IMR-90 (cell line): ENCODE measurements around the gene CAMK2B. TPM values are rescaled to one million over a fixed set of nuclear protein-coding genes. Genes with fewer than 3 reads are reported as not detected.

ENCODE experiments used
- ATAC-seq: fragments of 200-7000 bp; cut with Tn5 transposase; 2 replicates; pipeline ENCODE4 v1.9.1; 2020; ENCODE audit warnings: low read depth, mild to moderate bottlenecking, moderate library complexity
- BruUV-seq: library from RNA; stranded (reverse); fragments of 400-500 nt; replicated peaks from 2 replicates; lab custom pipeline; 2021; lab: Mats Ljungman, UMichigan
- CTCF ChIA-PET: fragments of 300-600 bp; formaldehyde crosslinking; extraction: SDS; loops from one replicate; lab custom pipeline; 2021; ENCODE audit warnings: antibody characterized with exemption; lab: Yijun Ruan, JAX
- POLR2A ChIA-PET: fragments of 300-600 bp; sonication (Branson Sonifier 250); formaldehyde crosslinking; loops from one replicate; lab custom pipeline; 2022; ENCODE audit warnings: antibody characterized with exemption; ENCODE audit not compliant: unreplicated experiment; lab: Charles Lee
- DNase-seq: peaks from one replicate; pipeline ENCODE4 v3.0.0; 2013
- H2AFZ ChIP-seq: replicated peaks from 2 replicates; pipeline ENCODE3; 2013; ENCODE audit warnings: low read length, mild to moderate bottlenecking; ENCODE audit not compliant: poor library complexity
- H2AK5ac ChIP-seq: 2 replicates; pipeline ENCODE4 v1.6.1; 2013; ENCODE audit warnings: low read depth, low read length, inconsistent platforms
- H2AK9ac ChIP-seq: replicated peaks from 2 replicates; pipeline ENCODE3; 2013; ENCODE audit warnings: mild to moderate bottlenecking, low read depth, low read length, moderate library complexity; ENCODE audit not compliant: poor library complexity
- H2BK120ac ChIP-seq: 2 replicates; pipeline ENCODE4 v1.6.1; 2013; ENCODE audit warnings: low read depth, low read length, inconsistent platforms
- H2BK15ac ChIP-seq: 3 replicates; pipeline ENCODE4 v1.6.1; 2013; ENCODE audit warnings: low read depth, low read length, inconsistent platforms
- H2BK20ac ChIP-seq: 2 replicates; pipeline ENCODE4 v1.6.1; 2013; ENCODE audit warnings: low read depth, mild to moderate bottlenecking, inconsistent platforms, low read length, moderate library complexity
- H2BK5ac ChIP-seq: 2 replicates; pipeline ENCODE4 v1.6.1; 2013; ENCODE audit warnings: mild to moderate bottlenecking, low read depth, low read length, inconsistent platforms; ENCODE audit not compliant: poor library complexity, severe bottlenecking
- H3K14ac ChIP-seq: replicated peaks from 2 replicates; pipeline ENCODE4 v1.6.1; 2013; ENCODE audit warnings: low read depth, low read length, inconsistent platforms
- H3K18ac ChIP-seq: 2 replicates; pipeline ENCODE4 v1.6.1; 2013; ENCODE audit warnings: low read depth, low read length, control low read depth
- H3K23ac ChIP-seq: 2 replicates; pipeline ENCODE4 v1.6.1; 2013; ENCODE audit warnings: low read depth, low read length, inconsistent platforms
- H3K27ac ChIP-seq: 2 replicates; pipeline ENCODE4 v1.5.1; 2013; ENCODE audit warnings: mild to moderate bottlenecking, control low read depth, low read length; ENCODE audit not compliant: insufficient read depth
- H3K27me3 ChIP-seq: 2 replicates; pipeline ENCODE4 v1.6.1; 2013; ENCODE audit warnings: low read length; ENCODE audit not compliant: control insufficient read depth, insufficient read depth
- H3K36me3 ChIP-seq: 2 replicates; pipeline ENCODE4 v1.6.1; 2013; ENCODE audit warnings: low read length, mixed read lengths; ENCODE audit not compliant: control insufficient read depth, insufficient read depth
- H3K4ac ChIP-seq: 2 replicates; pipeline ENCODE4 v1.6.1; 2013; ENCODE audit warnings: low read depth, low read length, inconsistent platforms
- H3K4me1 ChIP-seq: 2 replicates; pipeline ENCODE4 v1.6.1; 2013; ENCODE audit warnings: low read length, mixed read lengths; ENCODE audit not compliant: control insufficient read depth, insufficient read depth
- H3K4me2 ChIP-seq: 2 replicates; pipeline ENCODE4 v1.6.1; 2013; ENCODE audit warnings: low read depth, mild to moderate bottlenecking, control low read depth, low read length, moderate library complexity
- H3K4me3 ChIP-seq: 2 replicates; pipeline ENCODE4 v1.5.1; 2013; ENCODE audit warnings: low read depth, mild to moderate bottlenecking, control low read depth, low read length, moderate library complexity; ENCODE audit not compliant: insufficient read depth
- H3K56ac ChIP-seq: 2 replicates; pipeline ENCODE4 v1.6.1; 2013; ENCODE audit warnings: low read length, inconsistent platforms; ENCODE audit not compliant: insufficient read depth; ENCODE audit errors: extremely low read depth
- H3K79me1 ChIP-seq, 2 experiments: 2 replicates each; pipeline ENCODE4 v1.6.1; 2013; ENCODE audit warnings: low read length in 2 of 2, inconsistent platforms in 1 of 2, low read depth in 1 of 2
- H3K9ac ChIP-seq: 2 replicates; pipeline ENCODE4 v1.6.1; 2013; ENCODE audit warnings: low read depth, low read length, control low read depth
- H3K9me1 ChIP-seq: 2 replicates; pipeline ENCODE4 v1.6.1; 2013; ENCODE audit warnings: low read length, inconsistent platforms; ENCODE audit not compliant: insufficient read depth
- H3K9me3 ChIP-seq: 2 replicates; pipeline ENCODE4 v1.6.1; 2013; ENCODE audit warnings: low read length; ENCODE audit not compliant: control insufficient read depth, insufficient read depth
- H4K20me1 ChIP-seq: 2 replicates; pipeline ENCODE4 v1.6.1; 2013; ENCODE audit warnings: low read length, inconsistent platforms; ENCODE audit not compliant: insufficient read depth
- H4K5ac ChIP-seq: 2 replicates; pipeline ENCODE4 v1.6.1; 2013; ENCODE audit warnings: mild to moderate bottlenecking, low read depth, low read length, control low read depth
- H4K8ac ChIP-seq, 2 experiments: 2 replicates each; pipeline ENCODE4 v1.6.1; 2013; ENCODE audit warnings: low read depth in 2 of 2, low read length in 2 of 2, control low read depth in 1 of 2, inconsistent platforms in 1 of 2
- H4K91ac ChIP-seq: 2 replicates; pipeline ENCODE4 v1.6.1; 2013; ENCODE audit warnings: low read depth, low read length, inconsistent platforms; ENCODE audit not compliant: insufficient read depth
- BHLHE40 ChIP-seq: fragments of 150-350 bp; IDR thresholded peaks from 2 replicates; pipeline ENCODE4 v1.6.1; 2016; ENCODE audit warnings: mild to moderate bottlenecking, low read depth, low read length
- CEBPB ChIP-seq: IDR thresholded peaks from 2 replicates; pipeline ENCODE4 v1.6.1; 2012; ENCODE audit warnings: low read depth, low read length, improper control_type of control experiment
- CHD1 ChIP-seq: IDR thresholded peaks from 2 replicates; pipeline ENCODE4 v1.6.1; 2012; ENCODE audit warnings: low read depth, low read length, improper control_type of control experiment
- MAFK ChIP-seq: IDR thresholded peaks from 2 replicates; pipeline ENCODE4 v1.6.1; 2012; ENCODE audit warnings: low read depth, low read length, improper control_type of control experiment
- NFE2L2 ChIP-seq: fragments of 150-350 bp; IDR thresholded peaks from 2 replicates; pipeline ENCODE4 v1.6.1; 2016; ENCODE audit warnings: low read depth, mild to moderate bottlenecking, low read length
- RAD21 ChIP-seq: IDR thresholded peaks from 2 replicates; pipeline ENCODE4 v1.6.1; 2012; ENCODE audit warnings: low read length, improper control_type of control experiment
- RFX5 ChIP-seq: IDR thresholded peaks from 2 replicates; pipeline ENCODE4 v1.8.0; 2012; ENCODE audit warnings: low read depth, mild to moderate bottlenecking, low read length, moderate library complexity
- SMC3 ChIP-seq: fragments of 150-350 bp; IDR thresholded peaks from 2 replicates; pipeline ENCODE4 v1.6.1; 2016; ENCODE audit warnings: low read depth, mild to moderate bottlenecking, antibody characterized with exemption, low read length, moderate library complexity
- WGBS, 2 experiments: methylation state at CpG; one replicate each; pipeline versions ENCODE4 v1.1.5 to v1.1.7; 2013; ENCODE audit warnings: missing lambda C conversion rate in 2 of 2; ENCODE audit not compliant: insufficient read length in 1 of 2; ENCODE audit errors: extremely low coverage in 2 of 2; 5-methylcytosine and 5-hydroxymethylcytosine counted together
- dilution Hi-C: fragments of 300-500 bp; cut with HindIII; formaldehyde crosslinking; loops from one replicate; pipeline ENCODE4 v1.14.3; 2018; ENCODE audit warnings: low sequenced_read_pairs; ENCODE audit not compliant: unreplicated experiment
- in situ Hi-C: fragments of 300-500 bp; cut with MboI; formaldehyde crosslinking; loops from 3 replicates; pipeline ENCODE4 v1.14.3; 2019; ENCODE audit warnings: low sequenced_read_pairs, inconsistent platforms, mixed read lengths
- intact Hi-C: fragments of 100-400 bp; cut with micrococcal nuclease; formaldehyde crosslinking; loops from 2 replicates; pipeline ENCODE4 v1.10.0; 2022
- polyA plus RNA-seq, 3 experiments: library from polyadenylated mRNA; depleted of rRNA; stranded (reverse); fragments of >200 nt; gene quantifications; 2 replicates each; pipeline ENCODE4 v1.2.3, GENCODE V29; 2012; ENCODE audit warnings: low replicate concordance in 1 of 3
- total RNA-seq: library from RNA; depleted of rRNA; stranded (reverse); fragments of >200 nt; gene quantifications from 2 replicates; pipeline ENCODE4 v1.2.3, GENCODE V29; 2012
- TF ChIP-seq, protein P1 (sequence below): fragments of 150-350 bp; IDR thresholded peaks from 2 replicates; pipeline ENCODE4 v1.6.1; 2017; ENCODE audit warnings: mild to moderate bottlenecking, antibody characterized with exemption, low read length, low read depth
- TF ChIP-seq, protein P2 (sequence below): fragments of 150-350 bp; IDR thresholded peaks from 2 replicates; pipeline ENCODE4 v1.6.1; 2016; ENCODE audit warnings: low read depth, mild to moderate bottlenecking, low read length, moderate library complexity, borderline replicate concordance

CAMK2B gene
- total and polyA plus RNA-seq, 2 of the 4 experiments (the other 2 are of a cell fraction) = 0.18 to 0.36 TPM

DNA sequence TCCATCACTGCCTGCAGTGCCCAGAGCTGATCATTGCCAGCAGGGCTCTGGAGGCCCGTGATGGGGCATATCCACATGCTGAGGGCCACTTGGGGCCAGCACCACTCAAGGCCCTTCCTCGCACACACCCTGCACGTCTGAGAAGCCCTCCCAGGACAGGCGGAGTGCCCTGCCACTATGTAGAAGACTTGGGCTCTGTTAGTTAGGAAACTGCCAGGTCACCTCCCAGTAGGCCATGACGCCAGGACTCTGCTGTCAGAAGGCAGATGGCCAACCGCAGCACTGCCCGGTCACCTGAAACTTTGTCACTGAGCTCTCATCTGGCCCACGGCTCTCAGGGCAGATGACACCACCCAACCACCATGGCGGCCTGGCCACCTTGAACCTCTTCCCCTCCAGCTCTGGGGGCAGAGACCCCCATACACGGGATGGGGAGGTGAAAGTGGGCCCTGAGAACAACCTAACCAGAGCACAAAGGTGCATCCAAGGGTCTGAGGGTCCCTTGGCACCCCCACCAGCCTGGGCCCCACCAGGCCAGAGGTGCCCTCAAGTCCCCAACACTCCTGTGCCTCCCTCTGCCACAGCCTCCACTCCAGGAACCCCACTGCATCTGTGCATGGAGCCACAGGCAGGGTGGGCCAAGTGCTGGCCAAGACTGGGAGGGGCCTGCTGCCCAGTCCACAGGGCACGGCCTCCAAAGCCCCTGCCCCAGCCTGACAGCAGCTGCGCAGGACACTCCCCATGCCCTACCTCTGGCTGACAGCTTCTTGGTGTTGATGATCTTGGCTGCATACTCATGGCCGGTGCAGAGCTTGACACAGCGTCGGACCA lies 41.8 kb downstream of the CAMK2B start (continued):
- TF ChIP-seq, protein P1, sequence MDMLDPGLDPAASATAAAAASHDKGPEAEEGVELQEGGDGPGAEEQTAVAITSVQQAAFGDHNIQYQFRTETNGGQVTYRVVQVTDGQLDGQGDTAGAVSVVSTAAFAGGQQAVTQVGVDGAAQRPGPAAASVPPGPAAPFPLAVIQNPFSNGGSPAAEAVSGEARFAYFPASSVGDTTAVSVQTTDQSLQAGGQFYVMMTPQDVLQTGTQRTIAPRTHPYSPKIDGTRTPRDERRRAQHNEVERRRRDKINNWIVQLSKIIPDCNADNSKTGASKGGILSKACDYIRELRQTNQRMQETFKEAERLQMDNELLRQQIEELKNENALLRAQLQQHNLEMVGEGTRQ = no peak
- TF ChIP-seq MAFK = no peak

DNA sequence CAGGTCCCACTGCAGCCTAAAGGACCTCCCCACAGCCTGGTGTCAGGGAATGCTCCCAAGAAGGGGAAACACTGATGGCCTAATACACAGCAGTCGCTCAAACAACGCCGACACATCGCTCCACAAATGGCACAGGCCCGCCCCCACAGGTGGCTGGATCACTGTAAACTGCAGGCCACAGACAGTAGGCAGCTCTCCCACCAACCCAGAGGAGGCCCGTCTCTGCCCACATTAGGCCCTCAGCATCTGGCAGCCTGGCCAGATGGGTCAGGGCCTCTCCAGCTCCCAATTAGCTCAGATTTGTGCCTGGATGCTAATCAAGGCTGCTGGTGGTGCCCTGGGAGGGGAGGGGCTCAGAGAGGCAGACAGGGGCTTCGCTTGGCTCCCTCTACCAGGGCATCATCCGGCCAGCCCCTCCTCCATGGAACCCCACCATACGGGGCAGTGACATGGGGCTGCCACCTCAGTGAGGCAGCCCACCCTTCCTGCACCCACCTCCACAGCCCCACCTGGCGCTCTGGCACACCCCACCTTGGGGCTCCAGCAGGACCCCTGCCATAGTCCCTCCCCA lies 42.7 kb downstream of the CAMK2B start:
- ChIA-PET POLR2A (no interaction called here), CTCF (no interaction called here)
- H3K56ac ChIP-seq = no peak overlapping the region
- no peak for TF ChIP-seq SMC3
- TF ChIP-seq, protein P1 = no peak
- TF ChIP-seq RFX5 = no peak
- TF ChIP-seq, protein P2, sequence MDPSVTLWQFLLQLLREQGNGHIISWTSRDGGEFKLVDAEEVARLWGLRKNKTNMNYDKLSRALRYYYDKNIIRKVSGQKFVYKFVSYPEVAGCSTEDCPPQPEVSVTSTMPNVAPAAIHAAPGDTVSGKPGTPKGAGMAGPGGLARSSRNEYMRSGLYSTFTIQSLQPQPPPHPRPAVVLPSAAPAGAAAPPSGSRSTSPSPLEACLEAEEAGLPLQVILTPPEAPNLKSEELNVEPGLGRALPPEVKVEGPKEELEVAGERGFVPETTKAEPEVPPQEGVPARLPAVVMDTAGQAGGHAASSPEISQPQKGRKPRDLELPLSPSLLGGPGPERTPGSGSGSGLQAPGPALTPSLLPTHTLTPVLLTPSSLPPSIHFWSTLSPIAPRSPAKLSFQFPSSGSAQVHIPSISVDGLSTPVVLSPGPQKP = no peak
- TF ChIP-seq BHLHE40 = no peak
- TF ChIP-seq CEBPB = no peak
- TF ChIP-seq NFE2L2 = no peak
- TF ChIP-seq RAD21 = no peak
- TF ChIP-seq CHD1 = no peak

More for the DNA sequence above, 42.7 kb downstream of the CAMK2B start:
- Histone ChIP-seq H2AK9ac (no peak overlapping the region), H4K8ac (no peak overlapping the region), H3K4ac (no peak overlapping the region), H2AK5ac (no peak overlapping the region), H3K4me3 (no peak overlapping the region), H3K27me3 (peaks cover 6% of the 10 kb centered on the region), H4K5ac (no peak overlapping the region), H3K23ac (no peak overlapping the region), H3K79me1 (no peaks in the 10 kb centered on the region), H2BK120ac (no peak overlapping the region), H2BK5ac (no peak overlapping the region), H3K4me2 (no peak overlapping the region), H4K20me1 (no peaks in the 10 kb centered on the region), H3K9me1 (0 out of 2 replicates have a peak, but pooled peaks cover 3% of the 10 kb centered on the region), H3K4me1 (peaks cover 5% of the 10 kb centered on the region; the same call in 1 of the 2 replicates), H3K14ac (no peak overlapping the region), H3K27ac (no peak overlapping the region), H2AFZ (no peak overlapping the region), H3K9ac (no peak overlapping the region), H3K9me3 (no peaks in the 10 kb centered on the region), H2BK15ac (no peak overlapping the region), H4K91ac (no peak overlapping the region), H2BK20ac (no peak overlapping the region), H3K18ac (no peak overlapping the region), H3K36me3 (no peaks in the 10 kb centered on the region)
- WGBS, 2 experiments = 81% methylated on average over 4 of the region's 10 CpGs; no CpG with 5 or more reads in 1 of the 2 experiments
- dilution Hi-C loops (no loop called here), intact Hi-C loops (no loop called here), in situ Hi-C loops (no loop called here)
- BruUV-seq = no TSS peak
- DNase-seq (no peak), ATAC-seq (no peak)
